ENCODE data around the gene STK17A.

STK17A gene

DNA sequence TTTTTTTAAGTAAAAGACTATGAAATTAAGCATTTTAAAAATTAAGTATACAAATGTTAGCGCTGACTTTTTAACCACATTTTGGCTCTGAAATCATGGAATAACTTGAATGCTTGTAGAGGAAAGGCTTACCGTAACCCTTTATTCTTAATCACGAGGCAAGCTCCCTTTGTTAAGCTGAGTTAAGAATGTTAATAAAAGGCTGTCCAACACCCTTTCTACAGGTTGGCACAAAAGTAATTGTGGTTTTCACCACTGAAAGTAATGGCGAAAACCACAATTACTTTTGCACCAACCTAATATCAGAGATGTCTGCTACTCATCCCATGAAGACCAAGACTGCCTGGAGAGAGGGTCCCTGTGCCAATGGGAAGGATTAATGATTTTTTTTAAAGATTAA is 70.6 kb downstream of the STK17A start:
- TF ChIP-seq ARNT (IDR thresholded peaks at IDR 0.05), result no peak
- TF ChIP-seq HDGF (IDR thresholded peaks at IDR 0.05; ENCODE audit: borderline replicate concordance), result no peak
- TF ChIP-seq SP1 (IDR thresholded peaks at IDR 0.05), result no peak
- TF ChIP-seq, protein P1, sequence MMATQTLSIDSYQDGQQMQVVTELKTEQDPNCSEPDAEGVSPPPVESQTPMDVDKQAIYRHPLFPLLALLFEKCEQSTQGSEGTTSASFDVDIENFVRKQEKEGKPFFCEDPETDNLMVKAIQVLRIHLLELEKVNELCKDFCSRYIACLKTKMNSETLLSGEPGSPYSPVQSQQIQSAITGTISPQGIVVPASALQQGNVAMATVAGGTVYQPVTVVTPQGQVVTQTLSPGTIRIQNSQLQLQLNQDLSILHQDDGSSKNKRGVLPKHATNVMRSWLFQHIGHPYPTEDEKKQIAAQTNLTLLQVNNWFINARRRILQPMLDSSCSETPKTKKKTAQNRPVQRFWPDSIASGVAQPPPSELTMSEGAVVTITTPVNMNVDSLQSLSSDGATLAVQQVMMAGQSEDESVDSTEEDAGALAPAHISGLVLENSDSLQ (IDR thresholded peaks at IDR 0.05), result no peak
- TF ChIP-seq FOXK2 (IDR thresholded peaks at IDR 0.05), result no peak
- TF ChIP-seq SUZ12 (IDR thresholded peaks at IDR 0.05), result no peak
- no peak for TF ChIP-seq BHLHE40 (IDR thresholded peaks at IDR 0.05; ENCODE audit: borderline replicate concordance)
- no peak for TF ChIP-seq TARDBP (IDR thresholded peaks at IDR 0.05)
- no peak for TF ChIP-seq CTBP1 (IDR thresholded peaks at IDR 0.05; ENCODE audit: borderline replicate concordance)
- ChIA-PET CTCF (no interaction called here), POLR2A (no interaction called here)

DNA sequence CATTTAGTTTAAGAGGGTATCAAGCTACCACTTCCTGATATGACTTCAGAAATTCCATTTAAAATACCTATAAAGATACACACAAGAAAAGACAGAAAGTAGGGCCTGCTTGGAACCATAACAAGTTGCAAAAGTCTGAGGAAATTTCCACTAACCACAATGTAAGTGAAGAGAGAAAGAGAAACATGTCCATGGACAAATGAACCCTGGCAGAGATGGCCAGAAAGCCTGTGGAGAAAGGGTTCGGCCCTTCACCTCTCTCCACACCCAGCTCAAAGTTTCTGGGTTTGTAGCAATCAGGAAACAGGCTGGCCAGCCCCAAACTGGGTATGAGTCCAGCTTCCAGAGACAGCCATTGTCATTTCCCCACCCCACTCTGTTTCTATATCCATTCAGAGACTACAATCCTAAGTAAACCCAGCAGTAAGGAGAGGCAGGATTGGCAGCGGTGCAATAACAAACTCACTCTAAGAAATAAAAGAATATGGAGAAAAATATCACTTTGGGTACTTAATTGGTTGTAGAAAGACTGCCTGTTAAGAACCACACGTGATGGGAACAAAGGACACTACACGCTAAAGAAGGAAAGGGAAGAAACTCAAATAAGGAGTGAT is 71.1 kb downstream of the STK17A start:
- ChIA-PET POLR2A (no interaction called here), CTCF (no interaction called here)
- no peak for TF ChIP-seq NFRKB (IDR thresholded peaks at IDR 0.05)
- no peak for TF ChIP-seq SUZ12 (IDR thresholded peaks at IDR 0.05)
- no peak for TF ChIP-seq FOXA1 (IDR thresholded peaks at IDR 0.05)
- TF ChIP-seq ZNF384 (IDR thresholded peaks at IDR 0.05), result no peak
- TF ChIP-seq FOXK2 (IDR thresholded peaks at IDR 0.05), result no peak
- TF ChIP-seq TARDBP (IDR thresholded peaks at IDR 0.05), result no peak
- no peak for TF ChIP-seq FOXM1 (IDR thresholded peaks at IDR 0.05; ENCODE audit: borderline replicate concordance)
- TF ChIP-seq CTBP1 (IDR thresholded peaks at IDR 0.05; ENCODE audit: borderline replicate concordance), result no peak
- TF ChIP-seq BHLHE40 (IDR thresholded peaks at IDR 0.05; ENCODE audit: borderline replicate concordance), result no peak
- TF ChIP-seq LEF1 (IDR thresholded peaks at IDR 0.05; ENCODE audit: borderline replicate concordance), result no peak
- DNase-seq (ENCODE audit: extremely low spot score), result no peak

More for the DNA sequence above, 70.6 kb downstream of the STK17A start:
- no peak for DNase-seq (ENCODE audit: extremely low spot score)

DNA sequence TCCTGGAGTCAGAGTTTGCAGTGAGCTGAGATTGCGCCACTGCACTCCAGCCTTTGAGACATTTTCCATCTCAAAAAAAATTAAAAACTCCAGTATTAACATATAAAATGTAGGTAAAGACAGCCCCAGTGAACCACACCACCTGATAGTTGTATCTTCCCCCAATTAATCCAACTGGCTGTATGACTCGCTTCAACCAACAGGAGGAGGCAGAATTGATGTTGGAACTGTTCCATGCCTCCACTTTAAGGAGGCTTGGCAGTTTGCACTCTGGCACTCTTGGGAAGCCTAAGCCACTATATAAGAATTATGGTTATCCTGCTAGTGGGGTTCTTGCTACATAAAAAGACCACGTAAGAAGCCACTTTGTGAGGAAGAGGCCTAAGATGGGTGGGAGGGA is 72.7 kb downstream of the STK17A start:
- TF ChIP-seq BHLHE40 (IDR thresholded peaks at IDR 0.05; ENCODE audit: borderline replicate concordance), result no peak
- no peak for TF ChIP-seq NFRKB (IDR thresholded peaks at IDR 0.05)
- TF ChIP-seq LEF1 (IDR thresholded peaks at IDR 0.05; ENCODE audit: borderline replicate concordance), result no peak
- no peak for TF ChIP-seq FOXA1 (IDR thresholded peaks at IDR 0.05)
- no peak for TF ChIP-seq FOXK2 (IDR thresholded peaks at IDR 0.05)
- no peak for TF ChIP-seq ZNF384 (IDR thresholded peaks at IDR 0.05)
- no peak for TF ChIP-seq L3MBTL2 (conservative IDR thresholded peaks at IDR 0.05)
- no peak for TF ChIP-seq HDGF (IDR thresholded peaks at IDR 0.05; ENCODE audit: borderline replicate concordance)
- TF ChIP-seq FOXM1 (IDR thresholded peaks at IDR 0.05; ENCODE audit: borderline replicate concordance), result no peak
- TF ChIP-seq, protein P1 (IDR thresholded peaks at IDR 0.05), result no peak
- TF ChIP-seq SUZ12 (IDR thresholded peaks at IDR 0.05), result no peak
- TF ChIP-seq SP1 (IDR thresholded peaks at IDR 0.05), result no peak
- no peak for TF ChIP-seq ARNT (IDR thresholded peaks at IDR 0.05)
- no peak for TF ChIP-seq ELF4 (IDR thresholded peaks at IDR 0.05)
- no peak for TF ChIP-seq CTBP1 (IDR thresholded peaks at IDR 0.05; ENCODE audit: borderline replicate concordance)
- no peak for TF ChIP-seq TARDBP (IDR thresholded peaks at IDR 0.05)
- CTCF ChIA-PET, result no interaction called here
- POLR2A ChIA-PET, result no interaction called here
- DNase-seq (ENCODE audit: extremely low spot score), result no peak

DNA sequence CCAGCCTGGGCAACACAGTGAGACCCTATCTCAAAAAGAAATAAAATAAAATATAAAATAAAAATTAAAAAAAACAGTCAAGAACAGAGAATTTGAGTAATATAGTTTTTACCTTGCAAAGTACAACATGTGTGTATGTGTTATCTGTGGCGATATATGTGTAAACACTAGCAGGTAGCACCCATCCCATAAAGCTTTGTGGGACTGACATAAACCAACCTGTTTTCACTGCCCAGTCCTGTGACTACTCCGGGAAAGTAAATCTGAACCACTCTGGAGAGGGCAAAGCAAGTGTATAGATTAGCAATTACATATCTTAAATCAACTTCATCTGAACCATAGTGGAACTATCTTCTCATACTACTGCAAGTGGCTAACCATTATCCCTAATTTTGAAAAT is 74.1 kb downstream of the STK17A start:
- no peak for DNase-seq (ENCODE audit: extremely low spot score)
- no peak for TF ChIP-seq SUZ12 (IDR thresholded peaks at IDR 0.05)
- TF ChIP-seq FOXM1 (IDR thresholded peaks at IDR 0.05; ENCODE audit: borderline replicate concordance), result no peak
- POLR2A ChIA-PET, result no interaction called here
- CTCF ChIA-PET, result no interaction called here

DNA sequence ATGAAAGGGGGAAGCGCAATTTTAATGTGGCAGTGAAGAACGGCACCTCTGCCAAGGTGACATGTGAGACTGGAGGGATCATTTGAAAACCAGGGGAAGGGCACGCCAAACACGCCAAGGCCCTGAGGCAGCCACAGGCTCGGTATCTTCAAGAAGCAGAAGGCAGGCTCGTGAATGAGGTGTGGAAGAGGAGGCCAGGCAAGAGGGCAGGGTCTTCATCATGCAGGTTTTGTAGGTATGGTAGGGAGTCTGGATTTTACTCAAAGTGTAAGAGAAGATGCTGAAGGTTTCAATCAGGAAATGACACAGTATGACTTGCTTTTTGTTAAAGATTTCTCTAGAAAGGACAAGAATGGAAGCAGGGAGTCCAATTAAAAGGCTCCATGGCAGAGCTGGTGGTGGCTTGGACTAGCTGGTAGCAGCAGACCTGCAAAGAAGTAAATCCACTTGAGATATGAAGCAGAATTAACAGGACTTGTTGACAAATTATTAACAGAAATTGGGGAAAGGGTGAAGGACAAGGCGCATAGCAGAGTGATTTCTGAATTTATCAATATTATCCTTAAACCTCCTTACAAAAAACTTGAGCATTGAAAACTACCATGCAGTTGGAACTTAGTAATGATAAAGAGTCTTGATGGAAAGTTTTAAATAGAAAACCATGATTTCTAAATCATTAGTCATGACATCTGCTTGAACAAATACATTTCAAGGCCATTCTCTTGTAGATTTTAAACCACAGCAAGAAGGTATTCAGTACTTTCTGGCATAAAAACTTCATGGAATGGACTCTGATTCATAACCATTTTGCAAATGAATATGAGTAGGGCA is 76.0 kb downstream of the STK17A start:
- ChIA-PET CTCF (no interaction called here), POLR2A (no interaction called here)
- TF ChIP-seq SUZ12 (IDR thresholded peaks at IDR 0.05) (no peak), ELF4 (IDR thresholded peaks at IDR 0.05) (no peak), FOXA1 (IDR thresholded peaks at IDR 0.05) (no peak), FOXM1 (IDR thresholded peaks at IDR 0.05; ENCODE audit: borderline replicate concordance) (no peak), NFRKB (IDR thresholded peaks at IDR 0.05) (no peak), LEF1 (IDR thresholded peaks at IDR 0.05; ENCODE audit: borderline replicate concordance) (no peak), SP1 (IDR thresholded peaks at IDR 0.05) (no peak), ARNT (IDR thresholded peaks at IDR 0.05) (no peak), BHLHE40 (IDR thresholded peaks at IDR 0.05; ENCODE audit: borderline replicate concordance) (no peak)
- TF ChIP-seq, protein P1 (IDR thresholded peaks at IDR 0.05), result no peak
- no peak for DNase-seq (ENCODE audit: extremely low spot score)

DNA sequence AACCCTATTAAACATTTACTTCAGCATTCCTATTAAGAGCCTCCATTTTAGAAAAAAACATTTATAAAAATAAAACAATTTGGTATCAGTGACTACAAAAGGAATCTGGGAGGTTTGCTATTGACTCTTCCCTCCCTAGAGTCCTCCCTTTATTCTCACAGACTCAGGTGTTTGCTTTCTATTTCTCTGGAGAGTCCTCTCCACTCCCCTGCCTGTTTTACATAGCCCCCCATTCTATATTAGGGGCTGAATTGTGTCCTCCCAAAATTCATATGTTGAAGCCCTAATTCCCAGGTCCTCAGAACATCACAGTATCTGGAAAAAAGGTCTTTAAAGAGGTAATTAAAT is 76.6 kb downstream of the STK17A start:
- DNase-seq (ENCODE audit: extremely low spot score), result no peak
- TF ChIP-seq ARNT (IDR thresholded peaks at IDR 0.05) (no peak), LEF1 (IDR thresholded peaks at IDR 0.05; ENCODE audit: borderline replicate concordance) (no peak), ELF4 (IDR thresholded peaks at IDR 0.05) (no peak), L3MBTL2 (conservative IDR thresholded peaks at IDR 0.05) (no peak), ZNF384 (IDR thresholded peaks at IDR 0.05) (no peak), FOXA1 (IDR thresholded peaks at IDR 0.05) (no peak), FOXK2 (IDR thresholded peaks at IDR 0.05) (no peak), CTBP1 (IDR thresholded peaks at IDR 0.05; ENCODE audit: borderline replicate concordance) (no peak), SUZ12 (IDR thresholded peaks at IDR 0.05) (no peak), TARDBP (IDR thresholded peaks at IDR 0.05) (no peak)
- TF ChIP-seq, protein P1 (IDR thresholded peaks at IDR 0.05), result no peak
- CTCF ChIA-PET, result no interaction called here
- POLR2A ChIA-PET, result no interaction called here

Measured in HEK293T (cell line).